Smooth muscle cell (in vitro differentiated cells): ENCODE measurements around the gene MAPKBP1. TPM values are rescaled to one million over a fixed set of nuclear protein-coding genes. Genes with fewer than 3 reads are reported as not detected.

Experiments
- DNase-seq: peaks from one replicate; lab custom pipeline; 2025; ENCODE audit not compliant: unreplicated experiment; lab: John Stamatoyannopoulos, UW
- H2AFZ ChIP-seq: fragments of 200-600 bp; sonication (generic); 2 replicates; pipeline ENCODE4 v1.6.0; 2016; ENCODE audit warnings: antibody characterized with exemption, low read depth, mild to moderate bottlenecking
- H3F3A ChIP-seq: fragments of 200-600 bp; sonication (generic); 2 replicates; pipeline ENCODE4 v1.6.0; 2017; ENCODE audit warnings: antibody characterized with exemption, low read depth
- H3K27ac ChIP-seq: fragments of 200-600 bp; sonication (generic); 2 replicates; pipeline ENCODE4 v1.5.1; 2016; ENCODE audit warnings: low read depth, mild to moderate bottlenecking
- H3K27me3 ChIP-seq: fragments of 200-600 bp; sonication (generic); 2 replicates; pipeline ENCODE4 v1.6.1; 2016; ENCODE audit warnings: low read depth, mild to moderate bottlenecking
- H3K36me3 ChIP-seq: fragments of 200-600 bp; sonication (generic); 2 replicates; pipeline ENCODE4 v1.5.1; 2016; ENCODE audit warnings: low read depth
- H3K4me1 ChIP-seq: fragments of 200-600 bp; sonication (generic); 2 replicates; pipeline ENCODE4 v1.5.1; 2016; ENCODE audit warnings: low read depth
- H3K4me2 ChIP-seq: fragments of 200-600 bp; sonication (generic); 2 replicates; pipeline ENCODE4 v1.6.0; 2016; ENCODE audit warnings: mild to moderate bottlenecking
- H3K4me3 ChIP-seq: fragments of 200-600 bp; sonication (generic); 2 replicates; pipeline ENCODE4 v1.5.1; 2016; ENCODE audit warnings: mild to moderate bottlenecking
- H3K79me2 ChIP-seq: fragments of 200-600 bp; sonication (generic); 2 replicates; pipeline ENCODE4 v1.6.0; 2016; ENCODE audit warnings: low read depth, mild to moderate bottlenecking
- H3K9ac ChIP-seq: fragments of 200-600 bp; sonication (generic); 2 replicates; pipeline ENCODE4 v1.6.0; 2016; ENCODE audit warnings: low read depth
- H3K9me3 ChIP-seq: fragments of 200-600 bp; sonication (generic); replicated peaks from 2 replicates; pipeline ENCODE4 v1.5.1; 2016; ENCODE audit warnings: low read depth
- H4K20me1 ChIP-seq: fragments of 200-600 bp; sonication (generic); 2 replicates; pipeline ENCODE4 v1.6.0; 2016; ENCODE audit warnings: low read depth
- WGBS: methylation state at CpG from one replicate; pipeline ENCODE4 v1.1.7; 2016; ENCODE audit warnings: low lambda C conversion rate; 5-methylcytosine and 5-hydroxymethylcytosine counted together
- polyA plus RNA-seq: library from polyadenylated mRNA; unstranded; fragments of >200 nt; fragmentation: Nextera tagmentation; extraction: Ambion mirVana; gene quantifications from 2 replicates; pipeline ENCODE4 v1.2.1, GENCODE V29; 2016
- total RNA-seq: library from RNA; depleted of rRNA; stranded (reverse); fragments of >200 nt; gene quantifications from 2 replicates; pipeline ENCODE4 v1.2.3, GENCODE V29; 2014
- TF ChIP-seq, protein P1 (sequence below): fragments of 200-600 bp; sonication (generic); IDR thresholded peaks from 2 replicates; pipeline ENCODE4 v1.5.1; 2017; ENCODE audit warnings: borderline replicate concordance, mild to moderate bottlenecking, antibody characterized with exemption; ENCODE audit not compliant: insufficient read depth, poor library complexity, severe bottlenecking

MAPKBP1 gene
- total and polyA plus RNA-seq, 2 experiments from 2014 or later, result 6.6 to 10.7 TPM

GRCh38 chr15:41811432-41812195, 37.3 kb downstream of the MAPKBP1 start:
- Histone ChIP-seq H3K4me1 (no peaks in the 10 kb centered on the region), H3K79me2 (peaks cover 6% of the 10 kb centered on the region), H3K27ac (no peak overlapping the region), H3F3A (no peaks in the 10 kb centered on the region), H3K9ac (no peak overlapping the region), H3K4me3 (no peak overlapping the region), H3K27me3 (no peaks in the 10 kb centered on the region), H2AFZ (no peak overlapping the region), H3K9me3 (no peaks in the 10 kb centered on the region), H4K20me1 (peaks cover 20% of the 10 kb centered on the region), H3K4me2 (no peak overlapping the region), H3K36me3 (peaks cover 4% of the 10 kb centered on the region)
- WGBS, result 58% methylated on average over 18 of the region's 18 CpGs
- peak; percentile 35 for DNase-seq
- TF ChIP-seq, protein P1, sequence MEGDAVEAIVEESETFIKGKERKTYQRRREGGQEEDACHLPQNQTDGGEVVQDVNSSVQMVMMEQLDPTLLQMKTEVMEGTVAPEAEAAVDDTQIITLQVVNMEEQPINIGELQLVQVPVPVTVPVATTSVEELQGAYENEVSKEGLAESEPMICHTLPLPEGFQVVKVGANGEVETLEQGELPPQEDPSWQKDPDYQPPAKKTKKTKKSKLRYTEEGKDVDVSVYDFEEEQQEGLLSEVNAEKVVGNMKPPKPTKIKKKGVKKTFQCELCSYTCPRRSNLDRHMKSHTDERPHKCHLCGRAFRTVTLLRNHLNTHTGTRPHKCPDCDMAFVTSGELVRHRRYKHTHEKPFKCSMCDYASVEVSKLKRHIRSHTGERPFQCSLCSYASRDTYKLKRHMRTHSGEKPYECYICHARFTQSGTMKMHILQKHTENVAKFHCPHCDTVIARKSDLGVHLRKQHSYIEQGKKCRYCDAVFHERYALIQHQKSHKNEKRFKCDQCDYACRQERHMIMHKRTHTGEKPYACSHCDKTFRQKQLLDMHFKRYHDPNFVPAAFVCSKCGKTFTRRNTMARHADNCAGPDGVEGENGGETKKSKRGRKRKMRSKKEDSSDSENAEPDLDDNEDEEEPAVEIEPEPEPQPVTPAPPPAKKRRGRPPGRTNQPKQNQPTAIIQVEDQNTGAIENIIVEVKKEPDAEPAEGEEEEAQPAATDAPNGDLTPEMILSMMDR, result peak; percentile 83

DNA sequence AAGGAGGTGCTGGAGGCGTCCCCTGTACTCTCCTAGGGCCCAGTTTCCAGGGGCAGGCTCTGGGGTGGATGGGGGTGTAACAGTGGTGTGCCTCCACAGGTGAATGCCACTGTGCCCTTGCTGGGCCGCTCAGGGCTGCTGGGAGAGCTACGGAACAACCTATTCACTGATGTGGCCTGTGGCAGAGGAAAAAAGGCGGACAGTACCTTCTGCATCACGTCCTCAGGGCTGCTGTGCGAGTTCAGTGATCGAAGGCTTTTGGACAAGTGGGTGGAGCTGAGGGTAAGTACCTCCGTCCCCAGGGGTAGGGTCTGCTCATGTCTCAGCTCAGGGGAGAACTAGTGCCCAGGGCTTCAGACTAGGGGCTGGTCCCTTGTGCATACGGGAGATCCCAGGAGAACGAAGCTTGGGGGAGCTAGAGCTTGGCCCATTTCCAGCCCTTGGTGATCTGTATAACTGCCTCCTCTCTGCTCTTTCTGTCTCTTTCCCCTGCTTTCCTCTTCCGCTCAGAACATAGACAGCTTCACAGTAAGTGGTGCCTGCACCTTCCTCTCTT, 38.6 kb downstream of the MAPKBP1 start:
- no peak overlapping the region for H3K4me2 ChIP-seq
- DNase-seq, result no peak
- peaks cover 4% of the 10 kb centered on the region for H3K36me3 ChIP-seq
- TF ChIP-seq, protein P1, result no peak
- no peaks in the 10 kb centered on the region for H3K4me1 ChIP-seq
- no peak overlapping the region for H3K9ac ChIP-seq
- no peak overlapping the region for H3K4me3 ChIP-seq
- H3K27me3 ChIP-seq, result no peaks in the 10 kb centered on the region
- peaks cover 6% of the 10 kb centered on the region for H3K79me2 ChIP-seq
- no peak overlapping the region for H2AFZ ChIP-seq
- H3F3A ChIP-seq, result no peaks in the 10 kb centered on the region
- H4K20me1 ChIP-seq, result peaks cover 12% of the 10 kb centered on the region
- H3K9me3 ChIP-seq, result no peaks in the 10 kb centered on the region
- 96% methylated on average over 11 of the region's 11 CpGs for WGBS
- no peak overlapping the region for H3K27ac ChIP-seq

GRCh38 chr15:41813426-41813825, 39.1 kb downstream of the MAPKBP1 start:
- 98% methylated on average over 8 of the region's 8 CpGs for WGBS
- peaks cover 6% of the 10 kb centered on the region for H3K79me2 ChIP-seq

More at GRCh38 chr15:41813426-41813825, 39.1 kb downstream of the MAPKBP1 start:
- H3K4me1 ChIP-seq, result no peaks in the 10 kb centered on the region
- peaks cover 12% of the 10 kb centered on the region for H4K20me1 ChIP-seq
- H2AFZ ChIP-seq, result no peak overlapping the region
- DNase-seq, result no peak
- H3K4me3 ChIP-seq, result no peak overlapping the region
- H3K36me3 ChIP-seq, result peaks cover 4% of the 10 kb centered on the region
- no peaks in the 10 kb centered on the region for H3F3A ChIP-seq
- H3K27ac ChIP-seq, result no peak overlapping the region
- H3K9me3 ChIP-seq, result no peaks in the 10 kb centered on the region
- H3K4me2 ChIP-seq, result no peak overlapping the region
- TF ChIP-seq, protein P1, result no peak
- H3K9ac ChIP-seq, result no peak overlapping the region
- H3K27me3 ChIP-seq, result no peaks in the 10 kb centered on the region
